Nephron (organoid): ENCODE measurements around the gene MYOF.

ENCODE experiments used
- H3K27ac Mint-ChIP-seq, 3 experiments: 2 replicates each; pipeline ENCODE4 v1.8.0; 2020; ENCODE audit warnings: mixed read lengths in 3 of 3, mild to moderate bottlenecking in 2 of 3, moderate library complexity in 1 of 3
- H3K27me3 Mint-ChIP-seq: 2 replicates; pipeline ENCODE4 v1.8.0; 2021; ENCODE audit warnings: low read depth, mild to moderate bottlenecking, moderate library complexity, mixed read lengths
- H3K36me3 Mint-ChIP-seq: 2 replicates; pipeline ENCODE4 v1.8.0; 2020; ENCODE audit warnings: low read depth, mixed read lengths
- H3K4me1 Mint-ChIP-seq: 2 replicates; pipeline ENCODE4 v1.8.0; 2020; ENCODE audit warnings: mixed read lengths
- H3K4me3 Mint-ChIP-seq, 3 experiments: 2 replicates each; pipeline ENCODE4 v1.8.0; 2020; ENCODE audit warnings: mild to moderate bottlenecking in 3 of 3, mixed read lengths in 3 of 3, moderate library complexity in 2 of 3
- H3K9me3 Mint-ChIP-seq: 2 replicates; pipeline ENCODE4 v1.8.0; 2020; ENCODE audit warnings: mixed read lengths
- TF ChIP-seq, protein P1 (sequence below), 3 experiments: fragments of 200-600 bp; sonication (generic); IDR thresholded peaks; one replicate each; pipeline ENCODE4 v1.5.0; 2021; ENCODE audit warnings: antibody characterized with exemption in 3 of 3; ENCODE audit not compliant: unreplicated experiment in 3 of 3

Gene MYOF

DNA sequence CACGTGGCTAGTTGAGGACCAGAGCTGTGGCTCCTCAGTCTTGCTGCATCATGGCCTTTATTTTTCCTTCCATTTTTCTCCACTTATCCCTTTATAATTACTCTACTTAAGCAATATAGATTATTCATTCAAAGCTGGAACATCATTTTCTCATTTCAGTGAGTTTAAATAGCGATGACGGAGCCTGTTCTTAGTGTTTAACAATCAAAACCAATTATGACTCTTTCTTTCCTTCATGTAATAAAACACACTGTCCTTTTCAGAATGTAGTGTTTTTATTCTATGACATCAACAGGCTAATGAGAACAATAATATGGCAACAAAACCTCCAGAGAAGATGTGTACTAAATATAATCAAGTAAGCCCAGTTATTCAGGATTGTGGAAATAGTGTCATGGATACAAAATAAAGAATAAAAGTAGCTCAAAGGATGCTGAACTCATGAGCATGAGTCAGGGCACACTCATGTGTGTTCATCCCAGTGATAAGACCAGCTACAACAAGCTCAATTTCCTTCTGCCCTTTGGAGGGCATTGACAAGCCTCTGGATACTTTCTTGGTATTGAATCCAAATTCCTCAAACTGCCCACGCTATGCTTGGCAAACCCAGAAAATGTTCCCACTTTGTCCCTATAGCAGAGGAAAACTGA is 220.0 kb downstream of the MYOF start:
- Mint-ChIP-seq H3K27me3 (no peaks in the 10 kb centered on the region), H3K9me3 (no peaks in the 10 kb centered on the region), H3K4me1 (no peaks in the 10 kb centered on the region), H3K36me3 (no peaks in the 10 kb centered on the region), H3K27ac (no peak overlapping the region), H3K4me3 (no peak overlapping the region)
- TF ChIP-seq, protein P1, sequence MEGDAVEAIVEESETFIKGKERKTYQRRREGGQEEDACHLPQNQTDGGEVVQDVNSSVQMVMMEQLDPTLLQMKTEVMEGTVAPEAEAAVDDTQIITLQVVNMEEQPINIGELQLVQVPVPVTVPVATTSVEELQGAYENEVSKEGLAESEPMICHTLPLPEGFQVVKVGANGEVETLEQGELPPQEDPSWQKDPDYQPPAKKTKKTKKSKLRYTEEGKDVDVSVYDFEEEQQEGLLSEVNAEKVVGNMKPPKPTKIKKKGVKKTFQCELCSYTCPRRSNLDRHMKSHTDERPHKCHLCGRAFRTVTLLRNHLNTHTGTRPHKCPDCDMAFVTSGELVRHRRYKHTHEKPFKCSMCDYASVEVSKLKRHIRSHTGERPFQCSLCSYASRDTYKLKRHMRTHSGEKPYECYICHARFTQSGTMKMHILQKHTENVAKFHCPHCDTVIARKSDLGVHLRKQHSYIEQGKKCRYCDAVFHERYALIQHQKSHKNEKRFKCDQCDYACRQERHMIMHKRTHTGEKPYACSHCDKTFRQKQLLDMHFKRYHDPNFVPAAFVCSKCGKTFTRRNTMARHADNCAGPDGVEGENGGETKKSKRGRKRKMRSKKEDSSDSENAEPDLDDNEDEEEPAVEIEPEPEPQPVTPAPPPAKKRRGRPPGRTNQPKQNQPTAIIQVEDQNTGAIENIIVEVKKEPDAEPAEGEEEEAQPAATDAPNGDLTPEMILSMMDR (IDR thresholded peaks at IDR 0.05; ENCODE audit: unreplicated experiment in 3 of 3), result no peak

DNA sequence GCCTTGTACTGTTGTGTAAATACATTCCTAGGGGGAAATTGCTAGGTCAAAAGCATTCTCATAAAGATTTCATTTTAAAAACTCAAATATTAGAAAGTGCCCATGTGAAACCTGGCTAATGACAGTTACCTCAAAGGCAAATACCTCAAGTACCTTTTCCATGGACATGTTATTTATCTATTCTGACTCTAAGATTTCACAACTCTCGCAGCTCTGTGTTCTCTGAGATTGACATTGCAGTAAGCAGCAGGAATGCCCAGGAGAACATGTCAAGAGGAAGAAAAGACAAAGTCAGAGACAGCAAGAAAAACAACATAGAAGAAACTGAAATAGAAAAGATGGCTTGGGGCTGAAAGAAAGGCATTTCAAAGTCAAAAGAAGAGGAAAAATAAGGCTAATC is 221.0 kb downstream of the MYOF start:
- Mint-ChIP-seq H3K36me3 (no peaks in the 10 kb centered on the region), H3K9me3 (no peaks in the 10 kb centered on the region), H3K4me3 (no peak overlapping the region), H3K4me1 (no peaks in the 10 kb centered on the region), H3K27ac (no peak overlapping the region), H3K27me3 (no peaks in the 10 kb centered on the region)
- TF ChIP-seq, protein P1 (IDR thresholded peaks at IDR 0.05; ENCODE audit: unreplicated experiment in 3 of 3), result no peak

DNA sequence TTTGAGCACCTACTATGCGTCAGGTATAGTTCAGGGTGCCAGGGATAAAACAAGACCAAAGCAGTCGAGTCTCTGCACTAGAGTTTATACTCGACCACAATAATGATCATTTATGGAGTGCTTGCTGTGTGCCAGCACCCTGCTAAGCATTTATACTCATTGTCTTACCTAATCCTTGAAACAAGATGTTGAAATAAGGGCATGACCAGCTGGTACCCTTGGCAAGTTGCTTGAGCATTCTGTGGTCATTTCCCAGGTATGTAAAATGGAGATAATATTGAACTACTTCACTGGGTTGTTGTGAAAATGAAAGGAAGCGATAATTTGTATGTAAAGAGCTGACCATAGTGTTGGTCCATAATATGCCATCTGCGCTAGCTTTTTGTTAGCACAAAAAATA is 223.0 kb downstream of the MYOF start:
- TF ChIP-seq, protein P1 (IDR thresholded peaks at IDR 0.05; ENCODE audit: unreplicated experiment in 3 of 3), result no peak

More for the DNA sequence above, 223.0 kb downstream of the MYOF start:
- Mint-ChIP-seq H3K27ac (no peak overlapping the region), H3K36me3 (no peaks in the 10 kb centered on the region), H3K4me1 (no peaks in the 10 kb centered on the region), H3K4me3 (no peak overlapping the region), H3K9me3 (no peaks in the 10 kb centered on the region), H3K27me3 (no peaks in the 10 kb centered on the region)
